SU-DHL-6 (cell line): ENCODE data around the gene SLCO4A1.

Experiments
- EZH2phosphoT487 ChIP-seq: fragments of 200-600 bp; sonication (generic), shearing (Covaris generic); conservative IDR thresholded peaks from 2 replicates; pipeline ENCODE4 v1.6.1; 2018; ENCODE audit warnings: mild to moderate bottlenecking, antibody characterized with exemption, low read length, moderate library complexity, mixed read lengths
- TF ChIP-seq, protein P1 (sequence below): fragments of 200-600 bp; sonication (generic); IDR thresholded peaks from one replicate; pipeline ENCODE4 v1.5.1; 2017; ENCODE audit warnings: antibody characterized with exemption, mild to moderate bottlenecking, low read length, moderate library complexity; ENCODE audit not compliant: insufficient read depth, poor library complexity, severe bottlenecking

DNA sequence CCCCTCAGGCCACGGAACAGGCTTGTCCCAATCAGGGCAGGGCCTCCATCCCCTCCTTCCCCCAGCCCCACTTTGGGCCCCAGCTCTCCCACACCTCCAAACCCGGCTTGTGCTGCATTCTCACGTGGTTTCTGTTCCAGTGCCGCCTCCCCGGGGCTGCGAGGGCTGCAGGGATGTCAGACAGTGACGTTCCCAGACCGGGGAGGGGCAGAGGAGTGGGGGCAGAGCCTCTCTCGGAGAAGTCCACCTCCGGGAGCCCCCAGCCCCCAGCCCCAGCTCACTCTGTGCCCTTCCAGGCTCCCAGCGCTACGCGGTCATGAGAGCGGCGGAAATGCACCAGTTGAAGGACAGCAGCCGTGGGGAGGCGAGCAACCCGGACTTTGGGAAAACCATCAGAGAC lies 18.5 kb downstream of the SLCO4A1 start:
- TF ChIP-seq, protein P1, sequence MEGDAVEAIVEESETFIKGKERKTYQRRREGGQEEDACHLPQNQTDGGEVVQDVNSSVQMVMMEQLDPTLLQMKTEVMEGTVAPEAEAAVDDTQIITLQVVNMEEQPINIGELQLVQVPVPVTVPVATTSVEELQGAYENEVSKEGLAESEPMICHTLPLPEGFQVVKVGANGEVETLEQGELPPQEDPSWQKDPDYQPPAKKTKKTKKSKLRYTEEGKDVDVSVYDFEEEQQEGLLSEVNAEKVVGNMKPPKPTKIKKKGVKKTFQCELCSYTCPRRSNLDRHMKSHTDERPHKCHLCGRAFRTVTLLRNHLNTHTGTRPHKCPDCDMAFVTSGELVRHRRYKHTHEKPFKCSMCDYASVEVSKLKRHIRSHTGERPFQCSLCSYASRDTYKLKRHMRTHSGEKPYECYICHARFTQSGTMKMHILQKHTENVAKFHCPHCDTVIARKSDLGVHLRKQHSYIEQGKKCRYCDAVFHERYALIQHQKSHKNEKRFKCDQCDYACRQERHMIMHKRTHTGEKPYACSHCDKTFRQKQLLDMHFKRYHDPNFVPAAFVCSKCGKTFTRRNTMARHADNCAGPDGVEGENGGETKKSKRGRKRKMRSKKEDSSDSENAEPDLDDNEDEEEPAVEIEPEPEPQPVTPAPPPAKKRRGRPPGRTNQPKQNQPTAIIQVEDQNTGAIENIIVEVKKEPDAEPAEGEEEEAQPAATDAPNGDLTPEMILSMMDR, result no peak
- TF ChIP-seq EZH2phosphoT487, result no peak
